Thymus (tissue), 11 donors: ENCODE measurements around the gene PDE4B. TPM values are rescaled to one million over a fixed set of nuclear protein-coding genes. Genes with fewer than 3 reads are reported as not detected.
A peak's percentile ranks its signal among the peaks of the same experiment; 100 is the strongest.

ENCODE experiments used
- DNase-seq, 9 donors: peaks; one replicate each; pipeline ENCODE4 v3.0.0-alpha.2; 2013; ENCODE audit warnings: low spot score in 9 of 9, low read depth in 6 of 9, missing footprints in 1 of 9
- H3K27ac ChIP-seq, 2 donors: one replicate each; pipeline ENCODE4 v1.5.1; 2013; ENCODE audit warnings: control low read depth in 1 of 2, low read depth in 1 of 2, low read length in 1 of 2, mild to moderate bottlenecking in 1 of 2, moderate library complexity in 1 of 2
- H3K27me3 ChIP-seq, 2 donors: one replicate each; pipeline ENCODE4 v1.5.1; 2013; ENCODE audit warnings: low read length in 1 of 2; ENCODE audit not compliant: control insufficient read depth in 2 of 2, insufficient read depth in 1 of 2
- H3K36me3 ChIP-seq, 2 donors: one replicate each; pipeline ENCODE4 v1.5.1; 2013; ENCODE audit warnings: low read length in 1 of 2, mild to moderate bottlenecking in 1 of 2, moderate library complexity in 1 of 2; ENCODE audit not compliant: control insufficient read depth in 2 of 2, insufficient read depth in 2 of 2
- H3K4me1 ChIP-seq, 2 donors: one replicate each; pipeline ENCODE4 v1.5.1; 2013; ENCODE audit warnings: low read length in 2 of 2; ENCODE audit not compliant: control insufficient read depth in 2 of 2, insufficient read depth in 2 of 2
- H3K4me3 ChIP-seq, 2 donors: one replicate each; pipeline ENCODE4 v1.5.1; 2013; ENCODE audit warnings: low read length in 2 of 2, control low read depth in 1 of 2, mild to moderate bottlenecking in 1 of 2
- H3K9me3 ChIP-seq, 2 donors: one replicate each; pipeline ENCODE4 v1.5.1; 2013; ENCODE audit warnings: low read length in 1 of 2, mild to moderate bottlenecking in 1 of 2; ENCODE audit not compliant: control insufficient read depth in 2 of 2, insufficient read depth in 1 of 2
- WGBS: extraction: QIAGEN DNeasy Blood & Tissue Kit; methylation state at CpG from one replicate; pipeline ENCODE4 v1.1.7; 2013; 5-methylcytosine and 5-hydroxymethylcytosine counted together
- polyA plus RNA-seq: library from polyadenylated mRNA; stranded (reverse); fragments of 200-250 nt; gene quantifications from one replicate; pipeline ENCODE4 v1.2.3, GENCODE V29; 2013
- total RNA-seq: library from RNA; stranded (reverse); fragments of 120-200 nt; gene quantifications from one replicate; pipeline ENCODE4 v1.2.4, GENCODE V29; 2013
- donor health status: healthy.

Gene PDE4B
- total and polyA plus RNA-seq, 2 donors, result 9.9 to 10.9 TPM

- 97% methylated on average over 2 of the region's 2 CpGs for WGBS
- Histone ChIP-seq H3K9me3 (no peaks in the 10 kb centered on the region), H3K4me1 (no peaks in the 10 kb centered on the region), H3K4me3 (no peak overlapping the region), H3K36me3 (no peaks in the 10 kb centered on the region), H3K27ac (no peak overlapping the region), H3K27me3 (no peaks in the 10 kb centered on the region)
- DNase-seq, result no peak
Measured at GRCh38 chr1:66227966-66228365, 435.3 kb downstream of the PDE4B start.

GRCh38 chr1:66231217-66231616 lies 438.5 kb downstream of the PDE4B start:
- Histone ChIP-seq H3K27me3 (no peaks in the 10 kb centered on the region), H3K9me3 (no peaks in the 10 kb centered on the region), H3K36me3 (no peaks in the 10 kb centered on the region), H3K4me3 (no peak overlapping the region), H3K27ac (no peak overlapping the region), H3K4me1 (no peaks in the 10 kb centered on the region)
- no peak for DNase-seq

- H3K27ac ChIP-seq, result no peak overlapping the region
- H3K36me3 ChIP-seq, result no peaks in the 10 kb centered on the region
- no peak for DNase-seq
- H3K4me1 ChIP-seq, result no peaks in the 10 kb centered on the region
- H3K9me3 ChIP-seq, result no peaks in the 10 kb centered on the region
- 94% methylated on average over 5 of the region's 5 CpGs for WGBS
- H3K27me3 ChIP-seq, result no peaks in the 10 kb centered on the region
- H3K4me3 ChIP-seq, result no peak overlapping the region
Measured at GRCh38 chr1:66231681-66232463, 439.2 kb downstream of the PDE4B start.

- Histone ChIP-seq H3K27ac (no peak overlapping the region), H3K27me3 (no peaks in the 10 kb centered on the region), H3K36me3 (no peaks in the 10 kb centered on the region), H3K4me1 (no peaks in the 10 kb centered on the region), H3K9me3 (no peaks in the 10 kb centered on the region), H3K4me3 (no peak overlapping the region)
- no peak for DNase-seq
- WGBS, result 80% methylated on average over 2 of the region's 2 CpGs
Measured at GRCh38 chr1:66237042-66237441, 444.3 kb downstream of the PDE4B start.

GRCh38 chr1:66237722-66238479 lies 445.2 kb downstream of the PDE4B start:
- H3K9me3 ChIP-seq, result no peaks in the 10 kb centered on the region
- H3K36me3 ChIP-seq, result no peaks in the 10 kb centered on the region
- no peaks in the 10 kb centered on the region for H3K4me1 ChIP-seq
- DNase-seq, result no peak
- 81% methylated on average over 5 of the region's 5 CpGs for WGBS
- no peak overlapping the region for H3K4me3 ChIP-seq
- no peaks in the 10 kb centered on the region for H3K27me3 ChIP-seq
- no peak overlapping the region for H3K27ac ChIP-seq

GRCh38 chr1:66239834-66240233 lies 447.1 kb downstream of the PDE4B start:
- 98% methylated on average over 2 of the region's 2 CpGs for WGBS
- H3K27me3 ChIP-seq, result no peaks in the 10 kb centered on the region
- no peaks in the 10 kb centered on the region for H3K9me3 ChIP-seq
- no peak overlapping the region for H3K27ac ChIP-seq
- peaks cover 0 to 3% of the 10 kb centered on the region in 2 donors for H3K4me1 ChIP-seq
- H3K36me3 ChIP-seq, result no peaks in the 10 kb centered on the region
- no peak for DNase-seq
- H3K4me3 ChIP-seq, result no peak overlapping the region

- H3K36me3 ChIP-seq, result no peaks in the 10 kb centered on the region
- no peaks in the 10 kb centered on the region for H3K27me3 ChIP-seq
- no peak overlapping the region for H3K27ac ChIP-seq
- DNase-seq, result no peak
- H3K9me3 ChIP-seq, result no peaks in the 10 kb centered on the region
- 88% methylated on average over 6 of the region's 6 CpGs for WGBS
- H3K4me1 ChIP-seq, result peaks cover 0 to 3% of the 10 kb centered on the region in 2 donors
- H3K4me3 ChIP-seq, result no peak overlapping the region
Measured at GRCh38 chr1:66240491-66241484, 448.1 kb downstream of the PDE4B start.

- no peak overlapping the region for H3K4me3 ChIP-seq
- peak in 8 of 9 donors; percentile 48 to 84 (median 70) for DNase-seq
- H3K27ac ChIP-seq, result no peak overlapping the region
- H3K4me1 ChIP-seq, result peaks cover 4 to 10% of the 10 kb centered on the region in 2 donors
- WGBS, result 49% methylated on average over 6 of the region's 6 CpGs
- no peaks in the 10 kb centered on the region for H3K27me3 ChIP-seq
- H3K9me3 ChIP-seq, result no peaks in the 10 kb centered on the region
- no peaks in the 10 kb centered on the region for H3K36me3 ChIP-seq
Measured at GRCh38 chr1:66242646-66243547, 450.2 kb downstream of the PDE4B start.
